CD4-positive, alpha-beta T cell treated with Interleukin-15 for 4 hours (primary cell): ENCODE data around the gene LMNB1.
"Not testable (repeated sequence)": the region's sequence is repeated elsewhere in the genome, so short reads cannot be mapped to it uniquely, and the experiment has no call there.

Source experiments
- DNase-seq: peaks from one replicate; pipeline ENCODE4 v3.0.0-alpha.2; 2020; ENCODE audit warnings: low spot score

The LMNB1 gene

GRCh38 chr5:126776499-126777256, at the start of gene LMNB1:
TSS of gene LMNB1 (plus strand) at chr5:126777136. CDS start at chr5:126777509, 373 bp downstream.
- DNase-seq, result peak; percentile 92

- no peak for DNase-seq
Observed at GRCh38 chr5:126732716-126733115, 44.2 kb upstream of the LMNB1 start.

GRCh38 chr5:126734573-126734972, 42.4 kb upstream of the LMNB1 start:
- DNase-seq, result not testable (repeated sequence)

GRCh38 chr5:126736141-126736540, 40.8 kb upstream of the LMNB1 start:
- DNase-seq, result no peak

- DNase-seq, result no peak
Observed at GRCh38 chr5:126741361-126741760, 35.6 kb upstream of the LMNB1 start.

- no peak for DNase-seq
Observed at GRCh38 chr5:126742425-126742824, 34.5 kb upstream of the LMNB1 start.

GRCh38 chr5:126744836-126745235, 32.1 kb upstream of the LMNB1 start:
- no peak for DNase-seq

GRCh38 chr5:126745259-126745992, 31.5 kb upstream of the LMNB1 start:
- no peak for DNase-seq

- no peak for DNase-seq
Observed at GRCh38 chr5:126746290-126746689, 30.6 kb upstream of the LMNB1 start.

GRCh38 chr5:126752081-126752785, 24.7 kb upstream of the LMNB1 start:
- no peak for DNase-seq

- DNase-seq, result no peak
Observed at GRCh38 chr5:126753227-126753626, 23.7 kb upstream of the LMNB1 start.

- DNase-seq, result no peak
Observed at GRCh38 chr5:126754609-126755008, 22.3 kb upstream of the LMNB1 start.

GRCh38 chr5:126755593-126755992, 21.3 kb upstream of the LMNB1 start:
- no peak for DNase-seq

- DNase-seq, result no peak
Observed at GRCh38 chr5:126757713-126758357, 19.1 kb upstream of the LMNB1 start.

GRCh38 chr5:126763371-126763770, 13.6 kb upstream of the LMNB1 start:
- DNase-seq, result no peak

- DNase-seq, result no peak
Observed at GRCh38 chr5:126769703-126770102, 7.2 kb upstream of the LMNB1 start.

- not testable (repeated sequence) for DNase-seq
Observed at GRCh38 chr5:126773536-126773935, 3.4 kb upstream of the LMNB1 start.

- not testable (repeated sequence) for DNase-seq
Observed at GRCh38 chr5:126774595-126774994, 2.3 kb upstream of the LMNB1 start.

- DNase-seq, result peak; percentile 59
Observed at GRCh38 chr5:126777257-126777974, 480 bp downstream of the LMNB1 start.

- DNase-seq, result peak; percentile 93
Observed at GRCh38 chr5:126777975-126778674, 1.2 kb downstream of the LMNB1 start.
